Measurements from ENCODE around the gene DNAJB7. TPM values are rescaled to one million over a fixed set of nuclear protein-coding genes. Genes with fewer than 3 reads are reported as not detected.

Gene DNAJB7
- total and polyA plus RNA-seq, 10 of the 15 experiments (the other 5 are each of a cell fraction or from before 2014, with no cell fraction given): 0.03 to 0.70 (median 0.29) TPM; not detected in 6

- Histone ChIP-seq H3K4me3 (peak overlapping the region; percentile 89), H4K20me1 (ENCODE audit: control insufficient read depth, insufficient read depth) (no peaks in the 10 kb centered on the region), H3K4me2 (ENCODE audit: control insufficient read depth, insufficient read depth) (peak overlapping the region; percentile 82), H3K4me1 (ENCODE audit: control insufficient read depth, insufficient read depth, low read length) (no peaks in the 10 kb centered on the region), H3K9me3 (replicated peaks; ENCODE audit: control insufficient read depth, insufficient read depth, low read length) (no peaks in the 10 kb centered on the region; the same call in 2 of the 3 replicates), H3K9ac (ENCODE audit: control insufficient read depth, insufficient read depth, low read length) (peak overlapping the region; percentile 88), H2AFZ (ENCODE audit: control insufficient read depth, low read depth, low read length) (peak overlapping the region; percentile 91), H3K27me3 (replicated peaks in 1 of 2; ENCODE audit: control insufficient read depth in 2 of 2, insufficient read depth in 2 of 2, low read length in 1 of 2) (no peaks in the 10 kb centered on the region), H3K36me3 (ENCODE audit: control insufficient read depth in 2 of 2, insufficient read depth in 2 of 2, low read length in 1 of 2) (peaks cover 0 to 3% of the 10 kb centered on the region in 2 experiments; a peak in 1 of 4 replicates), H3K79me2 (ENCODE audit: control insufficient read depth, insufficient read depth, low read length) (peaks cover 53% of the 10 kb centered on the region), H3K27ac (ENCODE audit: control insufficient read depth, insufficient read depth) (peak overlapping the region; percentile 84)
- DNase-seq (ENCODE audit: low read depth, low spot score) (no peak), FAIRE-seq (no peak), ATAC-seq (peak; percentile 17)
- POLR2A ChIA-PET: interaction anchor here (0.6 to 4.6 kb wide), 4 partner anchors 37 to 158 kb away, joined by 3 to 41 read pairs (median 4); partner anchors contain the start of genes RBX1, ST13 and XPNPEP3
- RAD21 ChIA-PET (ENCODE audit: unreplicated experiment): interaction anchor here (0.7 to 2.6 kb wide), 9 partner anchors 25 to 382 kb away, joined by 3 to 14 read pairs (median 5); partner anchors contain the start of genes ST13 and XPNPEP3
- WGBS (ENCODE audit: insufficient coverage, insufficient replicate concordance, low lambda C conversion rate, missing lambda C conversion rate): 1% methylated on average over 13 of the region's 14 CpGs
- no TSS peak for BruUV-seq (replicated peaks)
- in situ Hi-C loops (cut with MboI): no loop called here
- TF ChIP-seq ETV6 (conservative IDR thresholded peaks at IDR 0.05 in 1 of 2, IDR thresholded peaks at IDR 0.05 in 1 of 2; ENCODE audit: borderline replicate concordance in 1 of 2, low read depth in 1 of 2): no peak
- no peak for TF ChIP-seq HSF1 (IDR thresholded peaks at IDR 0.05; ENCODE audit: low read depth, low read length)
- TF ChIP-seq YY1 (IDR thresholded peaks at IDR 0.05; ENCODE audit: low read depth, low read length): 0 out of 2 replicates have a peak, but pooled peaks have one; percentile 5
- TF ChIP-seq EGR1 (IDR thresholded peaks at IDR 0.05; ENCODE audit: borderline replicate concordance in 1 of 2, low read depth in 2 of 2, low read length in 2 of 2): peak in 1 of 2 experiments; percentile 42; a peak in 1 of 3 replicates
- TF ChIP-seq SUZ12 (IDR thresholded peaks at IDR 0.05; ENCODE audit: unreplicated experiment): no peak
- no peak for TF ChIP-seq REST (IDR thresholded peaks at IDR 0.05; ENCODE audit: low read depth, low read length)
- no peak for TF ChIP-seq TBL1XR1 (IDR thresholded peaks at IDR 0.05; ENCODE audit: low read depth, low read length)
- no peak for TF ChIP-seq SREBF1 (IDR thresholded peaks at IDR 0.05; ENCODE audit: low read length)
- no peak for TF ChIP-seq ZNF384 (IDR thresholded peaks at IDR 0.05; ENCODE audit: borderline replicate concordance, low read depth, low read length)
- peak; percentile 68 for TF ChIP-seq RUNX3 (IDR thresholded peaks at IDR 0.05; ENCODE audit: low read length)
- TF ChIP-seq NFIC (IDR thresholded peaks at IDR 0.05; ENCODE audit: low read depth, low read length): 0 out of 2 replicates have a peak, but pooled peaks have one; percentile 10
- intact Hi-C loops (cut with micrococcal nuclease; ENCODE audit: unreplicated experiment): loop anchor here (5.0 kb wide), 1 partner anchor 136 kb away; no protein-coding TSS in a partner anchor
- SMC1A ChIA-PET (ENCODE audit: uncharacterized antibody, unreplicated experiment): interaction anchor here (0.6 to 3.3 kb wide), 10 partner anchors 12 to 136 kb away, joined by 3 to 14 read pairs (median 4); partner anchors contain the start of genes ST13 and XPNPEP3
- CTCF ChIA-PET: interaction anchor here (0.7 to 4.1 kb wide), 7 partner anchors 18 to 446 kb away, joined by 3 to 18 read pairs (median 4); no protein-coding TSS in a partner anchor
Measured at GRCh38 chr22:40818192-40818746, 43.6 kb downstream of the DNAJB7 start.
